Ishikawa (cell line): ENCODE results near the gene AURKAIP1.
A peak's percentile ranks its signal among the peaks of the same experiment; 100 is the strongest.

Experiments used
- CEBPB ChIP-seq: IDR thresholded peaks from 2 replicates; pipeline ENCODE4 v1.6.1; 2012
- ZBTB7A ChIP-seq: IDR thresholded peaks from 2 replicates; pipeline ENCODE4 v1.6.1; 2012; ENCODE audit warnings: low read depth

The AURKAIP1 gene

GRCh38 chr1:1324084-1324523 lies 50.9 kb downstream of the AURKAIP1 start:
- TF ChIP-seq ZBTB7A, result 0 out of 2 replicates have a peak, but pooled peaks have one; percentile 4
- no peak for TF ChIP-seq CEBPB
